IMR-90 (cell line): ENCODE measurements around the gene ZNF771. TPM values are rescaled to one million over a fixed set of nuclear protein-coding genes. Genes with fewer than 3 reads are reported as not detected.
A peak's percentile ranks its signal among the peaks of the same experiment; 100 is the strongest.

ENCODE experiments used
- ATAC-seq: fragments of 200-7000 bp; cut with Tn5 transposase; 2 replicates; pipeline ENCODE4 v1.9.1; 2020; ENCODE audit warnings: low read depth, mild to moderate bottlenecking, moderate library complexity
- BruUV-seq: library from RNA; stranded (reverse); fragments of 400-500 nt; replicated peaks from 2 replicates; lab custom pipeline; 2021; lab: Mats Ljungman, UMichigan
- CTCF ChIA-PET: fragments of 300-600 bp; formaldehyde crosslinking; extraction: SDS; loops from one replicate; lab custom pipeline; 2021; ENCODE audit warnings: antibody characterized with exemption; lab: Yijun Ruan, JAX
- POLR2A ChIA-PET: fragments of 300-600 bp; sonication (Branson Sonifier 250); formaldehyde crosslinking; loops from one replicate; lab custom pipeline; 2022; ENCODE audit warnings: antibody characterized with exemption; ENCODE audit not compliant: unreplicated experiment; lab: Charles Lee
- DNase-seq: peaks from one replicate; pipeline ENCODE4 v3.0.0; 2013
- H2AFZ ChIP-seq: replicated peaks from 2 replicates; pipeline ENCODE3; 2013; ENCODE audit warnings: low read length, mild to moderate bottlenecking; ENCODE audit not compliant: poor library complexity
- H2AK5ac ChIP-seq: 2 replicates; pipeline ENCODE4 v1.6.1; 2013; ENCODE audit warnings: low read depth, low read length, inconsistent platforms
- H2AK9ac ChIP-seq: replicated peaks from 2 replicates; pipeline ENCODE3; 2013; ENCODE audit warnings: mild to moderate bottlenecking, low read depth, low read length, moderate library complexity; ENCODE audit not compliant: poor library complexity
- H2BK120ac ChIP-seq: 2 replicates; pipeline ENCODE4 v1.6.1; 2013; ENCODE audit warnings: low read depth, low read length, inconsistent platforms
- H2BK15ac ChIP-seq: 3 replicates; pipeline ENCODE4 v1.6.1; 2013; ENCODE audit warnings: low read depth, low read length, inconsistent platforms
- H2BK20ac ChIP-seq: 2 replicates; pipeline ENCODE4 v1.6.1; 2013; ENCODE audit warnings: low read depth, mild to moderate bottlenecking, inconsistent platforms, low read length, moderate library complexity
- H2BK5ac ChIP-seq: 2 replicates; pipeline ENCODE4 v1.6.1; 2013; ENCODE audit warnings: mild to moderate bottlenecking, low read depth, low read length, inconsistent platforms; ENCODE audit not compliant: poor library complexity, severe bottlenecking
- H3K14ac ChIP-seq: replicated peaks from 2 replicates; pipeline ENCODE4 v1.6.1; 2013; ENCODE audit warnings: low read depth, low read length, inconsistent platforms
- H3K18ac ChIP-seq: 2 replicates; pipeline ENCODE4 v1.6.1; 2013; ENCODE audit warnings: low read depth, low read length, control low read depth
- H3K23ac ChIP-seq: 2 replicates; pipeline ENCODE4 v1.6.1; 2013; ENCODE audit warnings: low read depth, low read length, inconsistent platforms
- H3K27ac ChIP-seq: 2 replicates; pipeline ENCODE4 v1.5.1; 2013; ENCODE audit warnings: mild to moderate bottlenecking, control low read depth, low read length; ENCODE audit not compliant: insufficient read depth
- H3K27me3 ChIP-seq: 2 replicates; pipeline ENCODE4 v1.6.1; 2013; ENCODE audit warnings: low read length; ENCODE audit not compliant: control insufficient read depth, insufficient read depth
- H3K36me3 ChIP-seq: 2 replicates; pipeline ENCODE4 v1.6.1; 2013; ENCODE audit warnings: low read length, mixed read lengths; ENCODE audit not compliant: control insufficient read depth, insufficient read depth
- H3K4ac ChIP-seq: 2 replicates; pipeline ENCODE4 v1.6.1; 2013; ENCODE audit warnings: low read depth, low read length, inconsistent platforms
- H3K4me1 ChIP-seq: 2 replicates; pipeline ENCODE4 v1.6.1; 2013; ENCODE audit warnings: low read length, mixed read lengths; ENCODE audit not compliant: control insufficient read depth, insufficient read depth
- H3K4me2 ChIP-seq: 2 replicates; pipeline ENCODE4 v1.6.1; 2013; ENCODE audit warnings: low read depth, mild to moderate bottlenecking, control low read depth, low read length, moderate library complexity
- H3K4me3 ChIP-seq: 2 replicates; pipeline ENCODE4 v1.5.1; 2013; ENCODE audit warnings: low read depth, mild to moderate bottlenecking, control low read depth, low read length, moderate library complexity; ENCODE audit not compliant: insufficient read depth
- H3K56ac ChIP-seq: 2 replicates; pipeline ENCODE4 v1.6.1; 2013; ENCODE audit warnings: low read length, inconsistent platforms; ENCODE audit not compliant: insufficient read depth; ENCODE audit errors: extremely low read depth
- H3K79me1 ChIP-seq, 2 experiments: 2 replicates each; pipeline ENCODE4 v1.6.1; 2013; ENCODE audit warnings: low read length in 2 of 2, inconsistent platforms in 1 of 2, low read depth in 1 of 2
- H3K9ac ChIP-seq: 2 replicates; pipeline ENCODE4 v1.6.1; 2013; ENCODE audit warnings: low read depth, low read length, control low read depth
- H3K9me1 ChIP-seq: 2 replicates; pipeline ENCODE4 v1.6.1; 2013; ENCODE audit warnings: low read length, inconsistent platforms; ENCODE audit not compliant: insufficient read depth
- H3K9me3 ChIP-seq: 2 replicates; pipeline ENCODE4 v1.6.1; 2013; ENCODE audit warnings: low read length; ENCODE audit not compliant: control insufficient read depth, insufficient read depth
- H4K20me1 ChIP-seq: 2 replicates; pipeline ENCODE4 v1.6.1; 2013; ENCODE audit warnings: low read length, inconsistent platforms; ENCODE audit not compliant: insufficient read depth
- H4K5ac ChIP-seq: 2 replicates; pipeline ENCODE4 v1.6.1; 2013; ENCODE audit warnings: mild to moderate bottlenecking, low read depth, low read length, control low read depth
- H4K8ac ChIP-seq, 2 experiments: 2 replicates each; pipeline ENCODE4 v1.6.1; 2013; ENCODE audit warnings: low read depth in 2 of 2, low read length in 2 of 2, control low read depth in 1 of 2, inconsistent platforms in 1 of 2
- H4K91ac ChIP-seq: 2 replicates; pipeline ENCODE4 v1.6.1; 2013; ENCODE audit warnings: low read depth, low read length, inconsistent platforms; ENCODE audit not compliant: insufficient read depth
- BHLHE40 ChIP-seq: fragments of 150-350 bp; IDR thresholded peaks from 2 replicates; pipeline ENCODE4 v1.6.1; 2016; ENCODE audit warnings: mild to moderate bottlenecking, low read depth, low read length
- CEBPB ChIP-seq: IDR thresholded peaks from 2 replicates; pipeline ENCODE4 v1.6.1; 2012; ENCODE audit warnings: low read depth, low read length, improper control_type of control experiment
- CHD1 ChIP-seq: IDR thresholded peaks from 2 replicates; pipeline ENCODE4 v1.6.1; 2012; ENCODE audit warnings: low read depth, low read length, improper control_type of control experiment
- CTCF ChIP-seq: conservative IDR thresholded peaks from 2 replicates; pipeline ENCODE4 v1.5.1; 2012; ENCODE audit warnings: mild to moderate bottlenecking, low read depth, low read length, improper control_type of control experiment
- ELK1 ChIP-seq: fragments of 150-350 bp; IDR thresholded peaks from 2 replicates; pipeline ENCODE4 v1.6.1; 2016; ENCODE audit warnings: low read depth, mild to moderate bottlenecking, low read length, moderate library complexity, borderline replicate concordance
- FOS ChIP-seq: fragments of 150-350 bp; IDR thresholded peaks from 2 replicates; pipeline ENCODE4 v1.6.1; 2016; ENCODE audit warnings: low read depth, low read length
- MAFK ChIP-seq: IDR thresholded peaks from 2 replicates; pipeline ENCODE4 v1.6.1; 2012; ENCODE audit warnings: low read depth, low read length, improper control_type of control experiment
- MAZ ChIP-seq: IDR thresholded peaks from 2 replicates; pipeline ENCODE4 v1.6.1; 2012; ENCODE audit warnings: low read depth, mild to moderate bottlenecking, low read length, improper control_type of control experiment, moderate library complexity, borderline replicate concordance
- NFE2L2 ChIP-seq: fragments of 150-350 bp; IDR thresholded peaks from 2 replicates; pipeline ENCODE4 v1.6.1; 2016; ENCODE audit warnings: low read depth, mild to moderate bottlenecking, low read length
- POLR2A ChIP-seq: IDR thresholded peaks from 2 replicates; pipeline ENCODE4 v1.6.1; 2012; ENCODE audit warnings: mild to moderate bottlenecking, low read depth, low read length
- RAD21 ChIP-seq: IDR thresholded peaks from 2 replicates; pipeline ENCODE4 v1.6.1; 2012; ENCODE audit warnings: low read length, improper control_type of control experiment
- RCOR1 ChIP-seq: IDR thresholded peaks from 2 replicates; pipeline ENCODE4 v1.6.1; 2012; ENCODE audit warnings: mild to moderate bottlenecking, low read length, improper control_type of control experiment; ENCODE audit not compliant: insufficient replicate concordance
- RFX5 ChIP-seq: IDR thresholded peaks from 2 replicates; pipeline ENCODE4 v1.8.0; 2012; ENCODE audit warnings: low read depth, mild to moderate bottlenecking, low read length, moderate library complexity
- SMC3 ChIP-seq: fragments of 150-350 bp; IDR thresholded peaks from 2 replicates; pipeline ENCODE4 v1.6.1; 2016; ENCODE audit warnings: low read depth, mild to moderate bottlenecking, antibody characterized with exemption, low read length, moderate library complexity
- USF2 ChIP-seq: fragments of 150-350 bp; IDR thresholded peaks from 2 replicates; pipeline ENCODE4 v1.6.1; 2017; ENCODE audit warnings: mild to moderate bottlenecking, antibody characterized with exemption, low read length, low read depth
- WGBS, 2 experiments: methylation state at CpG; one replicate each; pipeline versions ENCODE4 v1.1.5 to v1.1.7; 2013; ENCODE audit warnings: missing lambda C conversion rate in 2 of 2; ENCODE audit not compliant: insufficient read length in 1 of 2; ENCODE audit errors: extremely low coverage in 2 of 2; 5-methylcytosine and 5-hydroxymethylcytosine counted together
- dilution Hi-C: fragments of 300-500 bp; cut with HindIII; formaldehyde crosslinking; loops from one replicate; pipeline ENCODE4 v1.14.3; 2018; ENCODE audit warnings: low sequenced_read_pairs; ENCODE audit not compliant: unreplicated experiment
- in situ Hi-C: fragments of 300-500 bp; cut with MboI; formaldehyde crosslinking; loops from 3 replicates; pipeline ENCODE4 v1.14.3; 2019; ENCODE audit warnings: low sequenced_read_pairs, inconsistent platforms, mixed read lengths
- intact Hi-C: fragments of 100-400 bp; cut with micrococcal nuclease; formaldehyde crosslinking; loops from 2 replicates; pipeline ENCODE4 v1.10.0; 2022
- polyA plus RNA-seq, 3 experiments: library from polyadenylated mRNA; depleted of rRNA; stranded (reverse); fragments of >200 nt; gene quantifications; 2 replicates each; pipeline ENCODE4 v1.2.3, GENCODE V29; 2012; ENCODE audit warnings: low replicate concordance in 1 of 3
- total RNA-seq: library from RNA; depleted of rRNA; stranded (reverse); fragments of >200 nt; gene quantifications from 2 replicates; pipeline ENCODE4 v1.2.3, GENCODE V29; 2012

Gene ZNF771
- total and polyA plus RNA-seq, 2 of the 4 experiments (the other 2 are of a cell fraction): 5.2 to 10.9 TPM

- intact Hi-C loops (loop anchor here (2.0 kb wide), 1 partner anchor 16 kb away; the partner anchor contains the start of gene ZNF48), in situ Hi-C loops (no loop called here), dilution Hi-C loops (no loop called here)
- peak overlapping the region; percentile 74 for H2AK5ac ChIP-seq
- TF ChIP-seq MAZ (no peak), RAD21 (no peak), CHD1 (no peak), USF2 (no peak), BHLHE40 (no peak), SMC3 (no peak), CTCF (no peak), CEBPB (no peak), ELK1 (no peak), RFX5 (no peak), MAFK (no peak), RCOR1 (no peak), NFE2L2 (no peak), POLR2A (no peak), FOS (no peak)
- DNase-seq (no peak), ATAC-seq (no peak)
- H2AFZ ChIP-seq: peak overlapping the region; percentile 99
- peak overlapping the region; percentile 72 for H3K23ac ChIP-seq
- ChIA-PET CTCF (no interaction called here), POLR2A (no interaction called here)
- H3K56ac ChIP-seq: no peak overlapping the region
- H3K4me1 ChIP-seq: peaks cover 7% of the 10 kb centered on the region
- peak overlapping the region; percentile 50 for H3K27ac ChIP-seq
- peak overlapping the region; percentile 98 for H2AK9ac ChIP-seq
- no TSS peak for BruUV-seq
- 0 out of 2 replicates have a peak overlapping the region, but pooled peaks have one; percentile 33 for H4K5ac ChIP-seq
- H3K18ac ChIP-seq: no peak overlapping the region
- H2BK120ac ChIP-seq: no peak overlapping the region; the same call in 1 of the 2 replicates
- peak overlapping the region; percentile 92 for H3K4me2 ChIP-seq
- H3K79me1 ChIP-seq: peaks cover 5 to 30% of the 10 kb centered on the region in 2 experiments
- no peak overlapping the region for H4K91ac ChIP-seq
- no peak overlapping the region for H2BK20ac ChIP-seq
- no peaks in the 10 kb centered on the region for H3K27me3 ChIP-seq
- H3K9me3 ChIP-seq: no peaks in the 10 kb centered on the region
- 27% methylated on average over 12 of the region's 27 CpGs; no CpG with 5 or more reads in 1 of the 2 experiments for WGBS, 2 experiments
- peak overlapping the region; percentile 58 for H3K4ac ChIP-seq
- H4K8ac ChIP-seq: peak overlapping the region in 1 of 2 experiments; percentile 69; a peak in 1 of 4 replicates
- H2BK15ac ChIP-seq: no peak overlapping the region
- H3K4me3 ChIP-seq: peak overlapping the region; percentile 71
- peak overlapping the region; percentile 35 for H2BK5ac ChIP-seq
- peaks cover 16% of the 10 kb centered on the region for H3K9me1 ChIP-seq
- peak overlapping the region; percentile 57 for H3K9ac ChIP-seq
- no peaks in the 10 kb centered on the region for H3K36me3 ChIP-seq
- H4K20me1 ChIP-seq: peaks cover 10% of the 10 kb centered on the region
- H3K14ac ChIP-seq: peak overlapping the region; percentile 7; the same call in 1 of the 2 replicates
These were observed 28.1 kb upstream of the ZNF771 start for GRCh38 chr16:30379158-30379783.
